ENCODE data around the gene PIP4P1.
A peak's percentile ranks its signal among the peaks of the same experiment; 100 is the strongest.
"Not testable (repeated sequence)": the region's sequence is repeated elsewhere in the genome, so short reads cannot be mapped to it uniquely, and the experiment has no call there.

The PIP4P1 gene

DNA sequence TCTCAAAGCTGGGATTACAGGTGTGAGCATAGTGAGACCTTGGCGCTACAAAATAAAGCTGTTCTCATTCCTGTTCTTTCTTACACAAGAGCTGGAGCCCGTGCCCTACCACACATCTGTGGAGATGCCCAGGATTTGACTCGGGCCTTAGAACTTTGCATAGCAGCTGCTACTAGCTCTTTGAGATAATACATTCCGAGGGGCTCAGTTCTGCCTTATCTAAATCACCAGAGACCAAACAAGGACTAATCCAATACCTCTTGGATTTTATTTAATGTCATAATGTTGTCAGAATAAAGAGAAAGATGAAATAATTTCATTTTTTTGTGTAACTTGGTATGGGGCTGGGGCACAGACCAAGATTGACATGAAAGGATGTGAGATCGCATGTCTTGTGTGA, 15.5 kb upstream of the PIP4P1 start:
- DNase-seq = no peak

DNA sequence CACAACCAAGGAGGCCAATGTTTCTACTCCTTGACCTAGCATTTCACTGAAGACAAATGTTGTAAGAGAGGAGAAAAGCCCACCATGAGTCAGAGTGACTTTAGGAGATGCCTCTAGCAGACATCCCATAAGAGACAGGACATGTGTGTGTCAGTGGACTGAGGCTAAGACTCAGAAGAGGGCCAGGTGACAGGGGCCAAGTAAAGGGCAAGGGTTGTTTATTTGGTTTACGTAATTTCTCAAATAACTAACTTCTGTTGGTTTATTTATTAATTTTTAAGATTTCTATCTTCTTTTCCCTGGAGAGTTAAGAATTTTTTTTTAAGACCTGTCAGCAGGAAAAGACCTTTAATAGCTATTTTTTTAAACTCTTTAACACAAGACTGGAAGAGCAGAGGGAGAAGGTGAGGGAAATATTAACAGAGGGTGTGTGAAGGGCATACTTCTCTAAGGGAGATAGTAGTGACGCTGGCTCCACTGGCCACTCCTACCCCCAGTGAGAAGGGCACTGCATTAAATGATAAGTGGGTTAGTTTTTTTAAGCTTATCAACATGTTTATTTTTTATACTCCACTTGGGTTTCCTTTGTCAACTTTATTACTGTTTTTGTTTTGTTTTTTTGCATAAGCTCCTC, 11.4 kb upstream of the PIP4P1 start:
- no peak for DNase-seq

DNA sequence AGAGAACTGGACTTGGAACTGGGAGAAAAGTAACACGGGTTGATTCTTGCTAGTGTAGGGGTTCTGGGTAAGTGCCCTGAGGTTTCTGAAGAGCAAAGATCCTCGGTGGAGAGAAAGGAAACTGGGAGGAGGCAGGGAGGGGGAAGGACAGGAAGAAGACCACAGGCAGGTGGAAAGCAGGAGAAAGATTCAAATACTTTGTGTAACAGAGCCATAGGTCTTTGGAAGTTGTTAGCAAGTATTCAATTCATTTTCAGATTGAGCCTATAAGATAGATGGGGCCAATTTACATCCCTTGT, 9.3 kb upstream of the PIP4P1 start:
- DNase-seq = no peak

- DNase-seq = peak; percentile 66
Measured at GRCh38 chr14:20469890-20470602, 8.8 kb upstream of the PIP4P1 start.

GRCh38 chr14:20469242-20469889, 8.1 kb upstream of the PIP4P1 start, which contains the start of gene PNP:
Gene PNP (plus strand): TSS chr14:20469406. CDS start chr14:20469525, 119 bp downstream.
- DNase-seq = peak; percentile 89

GRCh38 chr14:20468764-20469241, 7.6 kb upstream of the PIP4P1 start:
- no peak for DNase-seq

- DNase-seq = peak; percentile 75
Measured at GRCh38 chr14:20460458-20461224, 593 bp downstream of the PIP4P1 start.

DNA sequence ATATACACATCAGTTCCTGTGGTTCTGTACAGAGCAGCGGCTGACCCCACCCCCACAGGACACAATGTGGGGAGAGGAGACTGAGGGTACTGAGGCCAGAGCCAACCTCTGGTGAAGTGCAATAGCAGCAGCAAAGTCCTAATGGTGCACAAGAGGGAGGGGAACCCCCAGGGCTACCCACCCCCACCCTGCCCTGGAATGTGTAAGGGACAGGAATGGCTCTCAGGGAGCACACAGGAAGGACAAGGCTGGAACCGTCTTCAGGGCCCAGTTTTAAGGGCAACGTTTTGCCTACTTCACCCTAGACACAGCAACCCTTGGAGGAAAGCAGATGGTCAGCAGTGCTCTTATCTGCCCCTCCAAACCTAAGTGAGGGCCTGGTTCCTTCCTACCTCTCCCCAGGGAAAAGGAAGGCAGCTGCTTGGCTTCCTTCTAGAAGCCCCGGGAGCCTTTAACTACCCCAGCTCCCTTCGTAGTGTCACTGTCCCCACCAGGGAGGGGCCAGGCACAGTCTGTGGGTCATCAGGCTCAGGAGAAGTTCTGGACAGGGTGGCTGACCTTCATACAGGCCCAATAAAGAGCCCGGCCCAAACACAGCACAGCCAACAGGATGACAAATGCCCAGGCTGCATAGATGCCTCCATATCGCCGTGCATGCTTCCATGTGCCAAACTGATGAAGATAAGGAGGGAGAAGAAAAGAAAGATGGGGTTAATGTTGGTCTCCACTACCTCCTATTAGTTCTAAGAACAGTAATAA, 3.0 kb downstream of the PIP4P1 start:
- no peak for DNase-seq

DNA sequence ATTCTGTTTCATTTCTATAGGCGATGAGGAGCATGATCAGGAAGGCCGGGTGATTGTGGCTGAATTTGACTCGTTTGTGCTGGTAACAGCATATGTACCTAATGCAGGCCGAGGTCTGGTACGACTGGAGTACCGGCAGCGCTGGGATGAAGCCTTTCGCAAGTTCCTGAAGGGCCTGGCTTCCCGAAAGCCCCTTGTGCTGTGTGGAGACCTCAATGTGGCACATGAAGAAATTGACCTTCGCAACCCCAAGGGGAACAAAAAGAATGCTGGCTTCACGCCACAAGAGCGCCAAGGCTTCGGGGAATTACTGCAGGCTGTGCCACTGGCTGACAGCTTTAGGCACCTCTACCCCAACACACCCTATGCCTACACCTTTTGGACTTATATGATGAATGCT, 4.3 kb downstream of the PIP4P1 start:
- no peak for DNase-seq

DNA sequence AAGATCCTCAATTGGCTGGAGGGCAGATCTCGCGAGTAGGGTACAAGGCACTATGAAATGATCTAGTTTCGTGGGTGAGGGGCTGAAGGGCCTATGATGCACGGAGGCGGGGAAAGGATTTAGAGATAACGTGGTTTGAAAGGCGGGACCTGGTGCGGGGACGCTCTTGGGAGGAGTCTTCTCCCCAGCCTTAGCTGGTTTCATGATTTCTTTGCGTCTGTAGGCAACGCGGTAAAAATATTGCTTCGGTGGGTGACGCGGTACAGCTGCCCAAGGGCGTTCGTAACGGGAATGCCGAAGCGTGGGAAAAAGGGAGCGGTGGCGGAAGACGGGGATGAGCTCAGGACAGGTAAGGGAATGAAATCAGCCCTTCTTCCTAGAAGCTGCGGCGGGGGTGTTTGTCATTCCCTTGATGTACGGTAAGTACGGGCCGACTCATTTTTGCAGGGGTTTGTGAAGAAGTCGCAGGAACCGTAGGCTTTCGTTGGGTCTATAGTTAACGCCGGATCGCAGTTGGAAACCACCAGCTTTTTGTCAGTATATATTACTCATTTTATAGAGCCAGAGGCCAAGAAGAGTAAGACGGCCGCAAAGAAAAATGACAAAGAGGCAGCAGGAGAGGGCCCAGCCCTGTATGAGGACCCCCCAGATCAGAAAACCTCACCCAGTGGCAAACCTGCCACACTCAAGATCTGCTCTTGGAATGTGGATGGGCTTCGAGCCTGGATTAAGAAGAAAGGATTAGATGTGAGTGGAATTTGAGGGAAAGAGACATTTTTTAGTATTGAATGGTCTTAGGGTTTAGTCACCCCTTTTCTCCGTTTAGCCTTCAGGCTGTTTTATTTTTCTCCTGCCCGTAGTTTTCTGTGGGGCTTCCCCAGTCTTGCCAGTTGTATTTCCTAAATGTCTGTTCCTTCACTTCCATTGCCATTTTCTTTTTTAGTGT, 5.6 kb downstream of the PIP4P1 start:
- DNase-seq = peak; percentile 78

DNA sequence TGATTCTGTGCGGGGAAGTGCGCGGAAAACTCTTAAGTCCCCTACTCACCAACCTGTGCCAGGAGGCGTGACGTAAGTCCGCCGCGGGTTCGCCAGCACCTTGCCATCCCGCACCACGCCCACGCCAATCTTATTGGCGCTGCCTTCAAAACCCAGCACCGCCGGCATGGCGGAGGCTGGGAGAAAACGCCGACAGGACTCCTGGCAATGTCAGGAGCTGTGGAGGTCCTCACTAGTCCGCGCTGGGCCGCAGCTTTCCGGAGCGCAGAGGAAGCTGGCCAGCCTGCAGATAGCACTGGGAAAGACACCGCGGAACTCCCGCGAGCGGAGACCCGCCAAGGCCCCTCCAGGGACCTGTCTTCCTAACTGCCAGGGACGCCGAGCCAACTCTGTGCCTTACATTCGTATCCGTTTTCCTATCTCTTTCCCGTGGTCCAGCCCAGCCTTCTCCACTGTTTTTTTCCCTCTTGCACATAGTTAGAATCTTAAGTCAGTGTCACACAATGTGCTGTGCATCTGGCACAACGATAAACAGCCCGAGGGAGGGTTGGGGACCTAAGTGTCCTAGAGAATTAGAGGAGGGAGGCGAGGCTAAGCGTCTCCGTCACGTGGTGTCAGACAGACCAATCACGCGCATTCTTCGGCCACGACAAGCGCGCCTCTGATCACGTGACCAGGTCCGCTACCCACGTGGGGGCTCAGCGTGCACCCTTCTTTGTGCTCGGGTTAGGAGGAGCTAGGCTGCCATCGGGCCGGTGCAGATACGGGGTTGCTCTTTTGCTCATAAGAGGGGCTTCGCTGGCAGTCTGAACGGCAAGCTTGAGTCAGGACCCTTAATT, 6.5 kb downstream of the PIP4P1 start, which contains the start of the genes APEX1 and OSGEP:
APEX1 (plus strand) TSS at position 711 of the 839 bp plus-strand sequence. CDS start 420 bp downstream, outside the sequence.
OSGEP (minus strand) TSS at position 297 of the 839 bp plus-strand sequence; CDS start at position 168, 129 bp downstream.
- peak; percentile 98 for DNase-seq

GRCh38 chr14:20452831-20453230, 8.4 kb downstream of the PIP4P1 start:
- not testable (repeated sequence) for DNase-seq

DNA sequence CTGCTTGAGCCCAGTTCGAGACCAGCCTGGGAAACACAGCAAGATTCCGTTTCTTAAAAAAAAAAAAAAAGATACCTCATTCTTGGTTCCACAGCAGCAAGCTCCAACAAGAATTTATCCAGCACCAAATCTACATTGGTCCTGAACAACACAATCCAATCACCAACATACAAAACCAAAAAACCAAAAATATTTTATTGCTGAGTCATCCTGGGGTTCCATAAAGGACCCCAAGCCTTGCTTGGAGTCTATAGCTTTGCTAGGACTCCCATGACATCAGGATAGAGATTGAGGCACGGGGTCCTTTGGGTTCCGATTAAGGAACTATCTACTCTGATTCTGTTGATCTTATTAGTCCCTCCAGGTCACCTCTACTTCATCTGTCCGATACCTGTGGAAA, 14.3 kb downstream of the PIP4P1 start:
- no peak for DNase-seq

DNA sequence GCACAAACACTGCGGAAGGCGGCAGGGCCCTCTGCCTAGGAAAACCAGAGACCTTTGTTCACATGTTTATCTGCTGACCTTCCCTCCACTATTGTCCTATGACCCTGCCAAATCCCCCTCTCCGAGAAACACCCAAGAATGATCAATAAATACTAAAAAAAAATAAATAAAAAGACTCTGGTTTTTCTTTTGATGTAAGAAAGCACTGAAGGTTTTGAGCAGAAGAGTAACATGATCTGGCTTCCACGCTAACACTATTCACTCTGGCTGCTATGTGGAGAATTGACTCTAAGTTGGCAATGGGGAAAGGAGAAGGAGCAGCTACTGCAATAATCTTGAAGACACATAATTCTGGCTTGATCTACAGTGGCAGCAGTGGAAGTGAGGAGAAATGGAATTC, 17.6 kb downstream of the PIP4P1 start:
- DNase-seq = not testable (repeated sequence)

GRCh38 chr14:20441461-20441860, 19.8 kb downstream of the PIP4P1 start:
- DNase-seq = no peak

DNA sequence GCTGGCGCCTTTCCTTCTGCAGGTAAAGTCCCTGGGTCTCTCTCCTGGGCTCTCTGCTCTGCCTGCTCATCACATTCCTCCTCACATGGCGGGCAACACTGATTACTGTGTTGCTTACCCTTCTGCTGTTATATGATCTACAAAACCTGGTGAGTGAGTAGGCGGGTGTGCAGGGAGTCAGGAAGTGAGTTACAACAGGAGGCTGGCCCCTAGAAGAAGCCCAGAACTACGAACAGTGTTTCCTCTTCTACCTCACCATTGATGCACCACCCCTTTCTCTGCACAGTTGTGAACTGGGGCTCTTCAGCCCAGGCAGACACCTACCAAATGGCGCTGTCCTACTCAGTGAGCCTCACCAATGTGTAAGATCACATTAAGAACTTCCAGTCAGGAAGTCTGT, 20.4 kb downstream of the PIP4P1 start:
- DNase-seq = peak; percentile 52

DNA sequence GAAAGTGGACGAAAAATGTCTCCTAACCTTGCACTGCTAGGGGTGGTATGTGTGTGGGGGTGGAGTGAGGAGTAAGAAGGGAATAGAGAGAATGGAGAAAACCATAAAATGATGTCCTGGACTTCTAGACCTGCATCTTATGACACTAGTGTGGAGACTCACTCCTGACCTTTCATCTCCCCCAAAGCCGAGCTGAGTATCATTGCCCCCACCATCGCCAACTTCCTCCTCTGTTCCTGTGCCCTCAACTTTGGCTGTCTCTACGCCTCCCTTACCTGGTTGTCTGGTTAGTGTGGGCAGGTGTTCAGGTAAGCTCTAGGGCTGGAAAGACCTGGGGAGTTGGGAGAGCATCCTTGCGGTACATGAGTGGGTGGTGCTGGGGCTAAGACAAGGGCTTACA, 20.8 kb downstream of the PIP4P1 start:
- DNase-seq = no peak

GRCh38 chr14:20438664-20439063, 22.6 kb downstream of the PIP4P1 start:
- no peak for DNase-seq

DNA sequence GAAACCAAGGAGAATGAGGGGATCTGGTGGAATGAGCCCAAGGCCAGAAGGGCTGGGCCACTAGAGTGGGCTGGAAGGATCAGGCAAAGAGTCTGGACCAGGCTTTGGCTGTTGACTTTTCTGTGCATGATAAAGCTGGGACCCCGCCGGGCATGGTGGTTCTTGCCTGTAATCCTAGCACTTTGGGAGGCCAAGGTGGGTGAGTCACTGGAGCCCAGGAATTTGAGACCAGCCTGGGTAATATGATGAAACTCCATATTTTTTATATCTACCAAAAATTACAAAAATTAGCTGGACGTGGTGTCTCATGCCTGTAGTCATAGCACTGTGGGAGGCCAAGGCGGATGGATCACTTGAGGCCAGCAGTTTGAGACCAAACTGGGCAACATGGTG, 24.9 kb downstream of the PIP4P1 start:
- no peak for DNase-seq
